ENCODE measurements around the gene ZSWIM3.
A peak's percentile ranks its signal among the peaks of the same experiment; 100 is the strongest.

ZSWIM3 gene

GRCh38 chr20:45857114-45857881, at the start of gene ZSWIM3, which contains the start of gene ACOT8:
TSS of gene ZSWIM3 (plus strand) at chr20:45857614. CDS start at chr20:45857826, 212 bp downstream.
TSS of gene ACOT8 (minus strand) at chr20:45857392. CDS start at chr20:45857315, 77 bp downstream.
- peak within 1 kb of the TSS; percentile 72 for H3K27ac ChIP-seq
- TF ChIP-seq, protein P1, sequence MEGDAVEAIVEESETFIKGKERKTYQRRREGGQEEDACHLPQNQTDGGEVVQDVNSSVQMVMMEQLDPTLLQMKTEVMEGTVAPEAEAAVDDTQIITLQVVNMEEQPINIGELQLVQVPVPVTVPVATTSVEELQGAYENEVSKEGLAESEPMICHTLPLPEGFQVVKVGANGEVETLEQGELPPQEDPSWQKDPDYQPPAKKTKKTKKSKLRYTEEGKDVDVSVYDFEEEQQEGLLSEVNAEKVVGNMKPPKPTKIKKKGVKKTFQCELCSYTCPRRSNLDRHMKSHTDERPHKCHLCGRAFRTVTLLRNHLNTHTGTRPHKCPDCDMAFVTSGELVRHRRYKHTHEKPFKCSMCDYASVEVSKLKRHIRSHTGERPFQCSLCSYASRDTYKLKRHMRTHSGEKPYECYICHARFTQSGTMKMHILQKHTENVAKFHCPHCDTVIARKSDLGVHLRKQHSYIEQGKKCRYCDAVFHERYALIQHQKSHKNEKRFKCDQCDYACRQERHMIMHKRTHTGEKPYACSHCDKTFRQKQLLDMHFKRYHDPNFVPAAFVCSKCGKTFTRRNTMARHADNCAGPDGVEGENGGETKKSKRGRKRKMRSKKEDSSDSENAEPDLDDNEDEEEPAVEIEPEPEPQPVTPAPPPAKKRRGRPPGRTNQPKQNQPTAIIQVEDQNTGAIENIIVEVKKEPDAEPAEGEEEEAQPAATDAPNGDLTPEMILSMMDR (IDR thresholded peaks at IDR 0.05), result no peak
- TF ChIP-seq ZFX (IDR thresholded peaks at IDR 0.05; ENCODE audit: borderline replicate concordance), result no peak

- H3K27ac ChIP-seq, result peak overlapping the region; percentile 77; the same call in 1 of the 2 replicates
- TF ChIP-seq, protein P1 (IDR thresholded peaks at IDR 0.05), result no peak
- TF ChIP-seq ZFX (IDR thresholded peaks at IDR 0.05; ENCODE audit: borderline replicate concordance), result no peak
These were observed 47.0 kb upstream of the ZSWIM3 start for GRCh38 chr20:45810191-45810970.

- H3K27ac ChIP-seq, result peak within 1 kb of the TSS; percentile 77
- TF ChIP-seq, protein P1 (IDR thresholded peaks at IDR 0.05), result no peak
- no peak for TF ChIP-seq ZFX (IDR thresholded peaks at IDR 0.05; ENCODE audit: borderline replicate concordance)
These were observed 45.0 kb upstream of the ZSWIM3 start, which contains the start of gene UBE2C for GRCh38 chr20:45812157-45813005. TSS of gene UBE2C (plus strand) at chr20:45812644. CDS start at chr20:45812696, 52 bp downstream.

GRCh38 chr20:45813006-45813340, 44.4 kb upstream of the ZSWIM3 start:
- TF ChIP-seq, protein P1 (IDR thresholded peaks at IDR 0.05), result no peak
- TF ChIP-seq ZFX (IDR thresholded peaks at IDR 0.05; ENCODE audit: borderline replicate concordance), result no peak
- peak overlapping the region; percentile 77 for H3K27ac ChIP-seq

GRCh38 chr20:45813489-45813888, 43.9 kb upstream of the ZSWIM3 start:
- peak overlapping the region; percentile 77 for H3K27ac ChIP-seq
- TF ChIP-seq ZFX (IDR thresholded peaks at IDR 0.05; ENCODE audit: borderline replicate concordance), result no peak
- TF ChIP-seq, protein P1 (IDR thresholded peaks at IDR 0.05), result no peak

- TF ChIP-seq ZFX (IDR thresholded peaks at IDR 0.05; ENCODE audit: borderline replicate concordance), result no peak
- TF ChIP-seq, protein P1 (IDR thresholded peaks at IDR 0.05), result no peak
- H3K27ac ChIP-seq, result no peak overlapping the region
These were observed 43.1 kb upstream of the ZSWIM3 start for GRCh38 chr20:45814314-45814713.

Measured in 22Rv1 (cell line).